Prostate gland (tissue), 2 donors: ENCODE data around the gene SERPINB12. TPM values are rescaled to one million over a fixed set of nuclear protein-coding genes. Genes with fewer than 3 reads are reported as not detected.

Source experiments
- DNase-seq: peaks from one replicate; pipeline ENCODE4 v3.0.0-alpha.2; 2019; ENCODE audit warnings: low spot score
- H3K27ac ChIP-seq, 2 donors: fragments of 200-600 bp; sonication (generic); 2 replicates each; pipeline ENCODE4 v1.5.1; 2017 to 2019
- H3K27me3 ChIP-seq: fragments of 200-600 bp; sonication (generic); replicated peaks from 2 replicates; pipeline ENCODE4 v1.5.1; 2019; ENCODE audit not compliant: insufficient read depth
- H3K36me3 ChIP-seq, 2 donors: fragments of 200-600 bp; sonication (generic); 1 replicate in 1 of 2; 2 replicates in 1 of 2; pipeline versions ENCODE4 v1.5.1 to v1.8.1; 2017 to 2019
- H3K4me1 ChIP-seq: fragments of 200-600 bp; sonication (generic); replicated peaks from 2 replicates; pipeline ENCODE4 v1.5.1; 2019
- H3K4me3 ChIP-seq, 2 donors: fragments of 200-600 bp; sonication (generic); 2 replicates each; pipeline ENCODE4 v1.5.1; 2017 to 2019
- H3K9me3 ChIP-seq: fragments of 200-600 bp; sonication (generic); 2 replicates; pipeline ENCODE4 v1.5.1; 2017
- POLR2A ChIP-seq: fragments of 450-650 bp; IDR thresholded peaks from one replicate; pipeline ENCODE4 v1.6.1; 2016; ENCODE audit warnings: antibody characterized with exemption, mild to moderate bottlenecking
- POLR2AphosphoS5 ChIP-seq: sonication (generic); formaldehyde crosslinking; IDR thresholded peaks from one replicate; pipeline ENCODE4 v1.6.1; 2017; ENCODE audit warnings: antibody characterized with exemption
- WGBS: methylation state at CpG from one replicate; pipeline ENCODE4 v1.1.5; 2018; 5-methylcytosine and 5-hydroxymethylcytosine counted together
- intact Hi-C: fragments of 100-400 bp; cut with DNase I; formaldehyde crosslinking; loops from one replicate; pipeline ENCODE4 v1.14.2; 2022
- total RNA-seq, 2 donors: library from RNA; depleted of rRNA; stranded (reverse); fragments of >200 nt; gene quantifications; one replicate each; pipeline ENCODE4 v1.1.0, GENCODE V29; 2016
- TF ChIP-seq, protein P1 (sequence below), 4 experiments: fragments of 200-600 bp in 2 of 4; fragments of 450-650 bp in 2 of 4; sonication (generic) in 2 of 4; IDR thresholded peaks; 1 replicate in 3 of 4; 2 replicates in 1 of 4; pipeline ENCODE4 v1.5.1; 2016 to 2019; ENCODE audit warnings: antibody characterized with exemption in 4 of 4, mild to moderate bottlenecking in 2 of 4, moderate library complexity in 2 of 4

SERPINB12 gene
- total RNA-seq, 2 donors from 2014 or later: not detected

DNA sequence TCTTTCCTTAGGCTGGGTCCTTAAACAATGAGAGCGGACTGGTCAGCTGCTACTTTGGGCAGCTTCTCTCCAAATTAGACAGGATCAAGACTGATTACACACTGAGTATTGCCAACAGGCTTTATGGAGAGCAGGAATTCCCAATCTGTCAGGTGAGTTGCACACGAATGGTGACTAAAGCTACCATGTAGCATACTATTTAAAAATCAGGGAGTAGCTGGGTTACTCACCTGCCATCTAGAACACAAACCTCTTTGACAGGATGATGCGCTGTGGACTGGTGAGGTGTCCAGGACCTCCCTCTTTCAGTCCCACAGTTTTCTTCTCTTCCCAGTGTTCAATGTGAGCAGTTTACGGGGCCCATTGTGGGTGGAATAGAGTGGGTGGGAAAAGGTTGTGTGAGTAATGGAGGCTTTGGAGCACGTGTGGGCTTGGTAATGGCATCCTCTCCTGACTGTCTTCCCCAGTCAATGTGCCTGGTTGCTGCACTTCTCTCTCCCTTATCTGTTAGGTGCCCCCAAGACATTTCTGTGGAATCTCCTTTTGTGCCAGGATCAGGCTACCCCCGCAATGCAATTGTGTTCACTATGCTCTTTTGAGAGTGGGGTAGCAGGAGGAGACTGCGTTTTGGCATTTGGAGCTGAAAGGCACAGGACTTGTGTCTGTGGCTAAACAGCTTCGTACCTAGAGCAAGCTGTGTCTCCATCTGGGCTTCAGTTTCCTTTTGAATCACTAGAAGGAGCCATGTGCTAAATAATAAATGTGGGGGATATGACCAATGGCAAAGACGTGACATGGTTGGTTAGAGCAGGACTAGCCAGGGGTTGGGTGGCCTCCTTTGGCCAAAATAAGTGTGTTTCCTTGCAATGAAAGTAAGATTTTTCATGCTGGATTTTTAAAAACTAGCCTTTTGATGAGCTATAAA lies 17.7 kb downstream of the SERPINB12 start:
- 85% methylated on average over 9 of the region's 9 CpGs for WGBS

DNA sequence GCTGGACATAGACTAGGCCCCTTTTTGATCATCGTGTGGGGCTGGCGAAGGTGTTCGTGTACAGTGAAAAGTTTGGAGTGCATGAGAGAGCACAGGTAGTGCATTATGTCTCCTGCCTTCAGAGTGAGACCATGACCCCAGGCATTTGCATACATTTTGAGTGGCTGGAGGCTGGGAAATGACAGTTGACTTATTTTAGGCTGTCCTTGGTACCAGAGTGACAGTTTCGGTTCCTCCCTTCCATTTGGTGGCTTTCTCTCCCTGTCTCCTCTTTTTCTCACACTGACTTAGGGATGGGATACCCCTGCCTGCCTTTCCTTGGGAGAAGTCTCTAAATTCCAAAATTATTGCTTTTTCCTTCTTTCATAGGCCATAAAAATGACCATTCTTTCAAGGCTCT lies 20.1 kb downstream of the SERPINB12 start:
- no peak for DNase-seq
- Histone ChIP-seq H3K4me1 (no peaks in the 10 kb centered on the region), H3K4me3 (no peak overlapping the region), H3K36me3 (no peaks in the 10 kb centered on the region), H3K9me3 (no peaks in the 10 kb centered on the region), H3K27ac (no peak overlapping the region), H3K27me3 (no peaks in the 10 kb centered on the region)
- TF ChIP-seq POLR2AphosphoS5 (no peak), POLR2A (no peak)
- TF ChIP-seq, protein P1, sequence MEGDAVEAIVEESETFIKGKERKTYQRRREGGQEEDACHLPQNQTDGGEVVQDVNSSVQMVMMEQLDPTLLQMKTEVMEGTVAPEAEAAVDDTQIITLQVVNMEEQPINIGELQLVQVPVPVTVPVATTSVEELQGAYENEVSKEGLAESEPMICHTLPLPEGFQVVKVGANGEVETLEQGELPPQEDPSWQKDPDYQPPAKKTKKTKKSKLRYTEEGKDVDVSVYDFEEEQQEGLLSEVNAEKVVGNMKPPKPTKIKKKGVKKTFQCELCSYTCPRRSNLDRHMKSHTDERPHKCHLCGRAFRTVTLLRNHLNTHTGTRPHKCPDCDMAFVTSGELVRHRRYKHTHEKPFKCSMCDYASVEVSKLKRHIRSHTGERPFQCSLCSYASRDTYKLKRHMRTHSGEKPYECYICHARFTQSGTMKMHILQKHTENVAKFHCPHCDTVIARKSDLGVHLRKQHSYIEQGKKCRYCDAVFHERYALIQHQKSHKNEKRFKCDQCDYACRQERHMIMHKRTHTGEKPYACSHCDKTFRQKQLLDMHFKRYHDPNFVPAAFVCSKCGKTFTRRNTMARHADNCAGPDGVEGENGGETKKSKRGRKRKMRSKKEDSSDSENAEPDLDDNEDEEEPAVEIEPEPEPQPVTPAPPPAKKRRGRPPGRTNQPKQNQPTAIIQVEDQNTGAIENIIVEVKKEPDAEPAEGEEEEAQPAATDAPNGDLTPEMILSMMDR (IDR thresholded peaks at IDR 0.05): no peak
- WGBS: 87% methylated on average over 4 of the region's 4 CpGs
- intact Hi-C loops: no loop called here

More for the DNA sequence above, 17.7 kb downstream of the SERPINB12 start:
- Histone ChIP-seq H3K9me3 (no peaks in the 10 kb centered on the region), H3K27me3 (no peaks in the 10 kb centered on the region), H3K27ac (no peak overlapping the region), H3K4me1 (no peaks in the 10 kb centered on the region), H3K36me3 (no peaks in the 10 kb centered on the region), H3K4me3 (no peak overlapping the region)
- intact Hi-C loops: no loop called here
- TF ChIP-seq, protein P1 (IDR thresholded peaks at IDR 0.05): no peak
- no peak for TF ChIP-seq POLR2AphosphoS5
- TF ChIP-seq POLR2A: no peak
- no peak for DNase-seq

DNA sequence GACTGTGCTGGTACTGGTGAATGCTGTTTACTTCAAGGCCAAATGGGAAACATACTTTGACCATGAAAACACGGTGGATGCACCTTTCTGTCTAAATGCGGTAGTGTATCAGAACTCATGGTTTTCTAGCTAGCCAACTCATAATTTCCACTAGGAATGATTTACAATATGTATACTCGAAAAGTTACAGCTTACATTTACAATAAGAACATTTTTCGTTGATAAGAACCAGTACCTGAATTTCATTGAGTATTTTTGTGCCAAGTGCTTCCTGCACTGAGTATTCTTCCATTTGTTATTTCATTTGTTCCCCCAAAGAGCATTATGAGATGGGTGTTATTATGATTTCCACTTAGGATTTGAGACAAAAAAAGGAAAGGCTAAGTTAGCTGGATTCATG lies 21.9 kb downstream of the SERPINB12 start:
- no peaks in the 10 kb centered on the region for H3K9me3 ChIP-seq
- no peak for DNase-seq
- no peaks in the 10 kb centered on the region for H3K27me3 ChIP-seq
- no peak overlapping the region for H3K4me3 ChIP-seq
- no peak overlapping the region for H3K27ac ChIP-seq
- TF ChIP-seq, protein P1 (IDR thresholded peaks at IDR 0.05): no peak
- no peak for TF ChIP-seq POLR2AphosphoS5
- no peak for TF ChIP-seq POLR2A
- 88% methylated on average over 4 of the region's 4 CpGs for WGBS
- intact Hi-C loops: no loop called here
- no peaks in the 10 kb centered on the region for H3K36me3 ChIP-seq
- H3K4me1 ChIP-seq: no peaks in the 10 kb centered on the region

DNA sequence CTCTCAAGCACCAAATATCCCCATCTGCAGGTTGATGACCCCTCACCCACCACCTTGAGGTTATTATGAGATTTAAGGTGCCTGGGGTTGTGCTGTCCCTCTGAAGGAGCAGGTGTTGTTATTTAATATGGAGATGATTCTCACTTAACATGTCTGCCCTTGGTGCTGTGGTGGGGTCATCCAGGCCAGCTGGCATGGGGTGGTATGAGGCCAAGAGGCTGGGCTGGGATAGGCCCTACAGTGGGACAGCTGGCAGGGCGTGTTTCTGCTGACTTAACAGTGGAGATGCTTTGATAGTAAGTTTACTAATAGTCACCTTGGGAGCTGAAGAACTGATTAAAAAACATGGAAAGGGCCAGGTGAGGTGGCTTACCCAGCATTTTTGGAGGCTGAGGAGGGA lies 22.4 kb downstream of the SERPINB12 start:
- no peak overlapping the region for H3K4me3 ChIP-seq
- no peaks in the 10 kb centered on the region for H3K4me1 ChIP-seq
- H3K27me3 ChIP-seq: no peaks in the 10 kb centered on the region
- H3K36me3 ChIP-seq: no peaks in the 10 kb centered on the region
- WGBS: 88% methylated on average over 1 of the region's 1 CpG
- TF ChIP-seq POLR2AphosphoS5 (no peak), POLR2A (no peak)
- TF ChIP-seq, protein P1 (IDR thresholded peaks at IDR 0.05): no peak
- no peak overlapping the region for H3K27ac ChIP-seq
- H3K9me3 ChIP-seq: no peaks in the 10 kb centered on the region
- intact Hi-C loops: no loop called here
- no peak for DNase-seq

DNA sequence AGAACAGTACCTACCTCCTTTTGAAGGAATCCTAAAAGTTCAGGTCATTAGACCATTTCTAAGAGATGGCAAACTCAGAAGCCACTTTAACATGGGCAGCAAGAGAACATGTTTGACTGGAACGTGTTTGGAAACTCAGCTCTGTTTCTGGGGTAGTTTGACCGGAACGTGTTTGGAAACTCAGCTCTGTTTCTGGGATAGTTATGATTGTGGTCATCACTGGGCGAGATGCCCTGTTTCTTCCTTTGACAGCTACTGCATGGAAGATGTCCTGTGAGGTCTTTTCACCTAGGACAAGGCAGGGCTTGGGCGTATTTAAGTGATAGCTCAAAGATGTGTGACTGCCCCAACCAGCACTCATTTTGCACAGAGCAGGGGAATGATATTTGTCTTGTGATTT lies 25.1 kb downstream of the SERPINB12 start:
- H3K27me3 ChIP-seq: no peaks in the 10 kb centered on the region
- H3K9me3 ChIP-seq: no peaks in the 10 kb centered on the region
- WGBS: 91% methylated on average over 5 of the region's 5 CpGs
- no peaks in the 10 kb centered on the region for H3K4me1 ChIP-seq
- TF ChIP-seq POLR2AphosphoS5: no peak
- TF ChIP-seq, protein P1 (IDR thresholded peaks at IDR 0.05): no peak
- no peak for TF ChIP-seq POLR2A
- intact Hi-C loops: no loop called here
- no peaks in the 10 kb centered on the region for H3K36me3 ChIP-seq
- H3K4me3 ChIP-seq: no peak overlapping the region
- no peak for DNase-seq
- H3K27ac ChIP-seq: no peak overlapping the region
